Trophoblast cell (in vitro differentiated cells and primary cell): ENCODE measurements around the gene PLEKHD1.

ENCODE experiments used
- DNase-seq, 2 donors: peaks; one replicate each; pipeline ENCODE4 v3.0.0-alpha.2; 2016
- H2AFZ ChIP-seq: 2 replicates; pipeline ENCODE4 v1.6.1; 2013; ENCODE audit warnings: low read length, moderate library complexity, mild to moderate bottlenecking; ENCODE audit not compliant: insufficient read depth, poor library complexity
- H2AK5ac ChIP-seq: 2 replicates; pipeline ENCODE4 v1.6.1; 2013; ENCODE audit warnings: mild to moderate bottlenecking, low read length
- H2BK120ac ChIP-seq: 2 replicates; pipeline ENCODE4 v1.6.1; 2013; ENCODE audit warnings: low read length, mild to moderate bottlenecking, moderate library complexity; ENCODE audit not compliant: insufficient read depth, poor library complexity
- H2BK12ac ChIP-seq: 2 replicates; pipeline ENCODE4 v1.6.1; 2013; ENCODE audit warnings: mild to moderate bottlenecking, low read length, moderate library complexity
- H2BK5ac ChIP-seq: 2 replicates; pipeline ENCODE4 v1.6.1; 2013; ENCODE audit warnings: low read length, low read depth, moderate library complexity, mild to moderate bottlenecking; ENCODE audit not compliant: poor library complexity
- H3K14ac ChIP-seq: 2 replicates; pipeline ENCODE4 v1.6.1; 2013; ENCODE audit warnings: mild to moderate bottlenecking, low read length
- H3K18ac ChIP-seq: 2 replicates; pipeline ENCODE4 v1.6.1; 2013; ENCODE audit warnings: mild to moderate bottlenecking, low read length
- H3K23ac ChIP-seq: 2 replicates; pipeline ENCODE4 v1.6.1; 2013; ENCODE audit warnings: low read length
- H3K27ac ChIP-seq: 2 replicates; pipeline ENCODE4 v1.5.1; 2013; ENCODE audit warnings: low read depth, mild to moderate bottlenecking, inconsistent platforms, low read length, moderate library complexity
- H3K27me3 ChIP-seq: 2 replicates; pipeline ENCODE4 v1.6.1; 2013; ENCODE audit warnings: inconsistent platforms, mild to moderate bottlenecking, low read length, moderate library complexity; ENCODE audit not compliant: insufficient read depth
- H3K36me3 ChIP-seq, 2 experiments: 1 replicate in 1 of 2; 2 replicates in 1 of 2; pipeline ENCODE4 v1.6.1; 2013; ENCODE audit warnings: low read length in 2 of 2, mild to moderate bottlenecking in 2 of 2, moderate library complexity in 1 of 2; ENCODE audit not compliant: insufficient read depth in 2 of 2, control insufficient read depth in 1 of 2
- H3K4ac ChIP-seq: 2 replicates; pipeline ENCODE4 v1.6.1; 2013; ENCODE audit warnings: low read depth, mild to moderate bottlenecking, low read length, moderate library complexity
- H3K4me1 ChIP-seq, 2 experiments: 1 replicate in 1 of 2; 2 replicates in 1 of 2; pipeline ENCODE4 v1.6.1; 2013; ENCODE audit warnings: low read length in 2 of 2, mild to moderate bottlenecking in 2 of 2, moderate library complexity in 1 of 2; ENCODE audit not compliant: insufficient read depth in 2 of 2, control insufficient read depth in 1 of 2
- H3K4me2 ChIP-seq: 2 replicates; pipeline ENCODE4 v1.6.1; 2013; ENCODE audit warnings: inconsistent platforms, mild to moderate bottlenecking, low read length, moderate library complexity
- H3K4me3 ChIP-seq: 2 replicates; pipeline ENCODE4 v1.5.1; 2013; ENCODE audit warnings: mild to moderate bottlenecking, low read depth, low read length, inconsistent platforms
- H3K79me1 ChIP-seq: one replicate; pipeline ENCODE4 v1.6.1; 2013; ENCODE audit warnings: low read length
- H3K79me2 ChIP-seq: 2 replicates; pipeline ENCODE4 v1.6.1; 2013; ENCODE audit warnings: low read length, mild to moderate bottlenecking; ENCODE audit not compliant: control insufficient read depth, insufficient read depth, poor library complexity
- H3K9ac ChIP-seq: 2 replicates; pipeline ENCODE4 v1.6.1; 2013; ENCODE audit warnings: mild to moderate bottlenecking, low read length
- H3K9me3 ChIP-seq: 2 replicates; pipeline ENCODE4 v1.6.1; 2013; ENCODE audit warnings: low read depth, mild to moderate bottlenecking, control low read depth, inconsistent platforms, low read length; ENCODE audit not compliant: insufficient read depth
- H4K12ac ChIP-seq: 2 replicates; pipeline ENCODE4 v1.6.1; 2013; ENCODE audit warnings: low read depth, mild to moderate bottlenecking, low read length, moderate library complexity
- H4K8ac ChIP-seq: 2 replicates; pipeline ENCODE4 v1.6.1; 2013; ENCODE audit warnings: low read depth, mild to moderate bottlenecking, low read length, moderate library complexity
- H4K91ac ChIP-seq: one replicate; pipeline ENCODE4 v1.6.1; 2013; ENCODE audit warnings: low read depth, mild to moderate bottlenecking, low read length, moderate library complexity
- WGBS: extraction: QIAGEN DNeasy Blood & Tissue Kit; methylation state at CpG from one replicate; pipeline ENCODE4 v1.1.7; 2013; ENCODE audit warnings: missing lambda C conversion rate; ENCODE audit not compliant: insufficient read length, insufficient coverage; ENCODE audit errors: extremely low coverage; 5-methylcytosine and 5-hydroxymethylcytosine counted together

The PLEKHD1 gene

DNA sequence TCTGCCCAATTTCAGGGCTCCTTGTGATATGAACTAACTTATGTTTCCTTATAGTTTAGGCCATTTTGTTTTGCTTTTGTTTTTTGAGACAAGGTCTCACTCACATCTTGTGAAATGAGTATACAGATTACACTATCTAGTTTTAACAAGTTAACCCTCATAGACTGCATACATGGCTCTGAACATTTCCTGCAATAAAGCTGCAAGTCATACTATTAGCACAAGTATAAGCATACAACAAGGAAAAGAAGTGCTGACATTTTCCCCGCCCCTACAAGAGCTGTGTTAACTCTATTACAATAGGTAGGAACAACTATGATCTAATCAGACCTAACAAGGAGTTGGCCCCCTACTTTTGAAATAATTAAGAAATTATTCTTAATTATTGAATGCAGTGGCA, 54.2 kb downstream of the PLEKHD1 start:
- Histone ChIP-seq H3K79me2 (no peaks in the 10 kb centered on the region), H3K18ac (no peak overlapping the region), H3K23ac (no peak overlapping the region), H2AK5ac (no peak overlapping the region), H4K8ac (no peak overlapping the region), H3K4ac (no peak overlapping the region), H3K36me3 (no peaks in the 10 kb centered on the region), H2BK120ac (no peak overlapping the region), H3K4me1 (no peaks in the 10 kb centered on the region), H3K14ac (no peak overlapping the region), H3K79me1 (no peaks in the 10 kb centered on the region), H2BK5ac (no peak overlapping the region), H2AFZ (no peak overlapping the region), H3K9ac (no peak overlapping the region), H3K27me3 (no peaks in the 10 kb centered on the region), H4K91ac (no peak overlapping the region), H3K4me3 (no peak overlapping the region), H4K12ac (no peak overlapping the region), H2BK12ac (no peak overlapping the region), H3K27ac (no peak overlapping the region), H3K4me2 (no peak overlapping the region), H3K9me3 (no peaks in the 10 kb centered on the region)
- DNase-seq = no peak
- no CpG with 5 or more reads among the region's 1 CpG for WGBS

GRCh38 chr14:69539631-69540410, 55.3 kb downstream of the PLEKHD1 start:
- peak; percentile 78 to 93 for DNase-seq
- no peak overlapping the region for H4K91ac ChIP-seq
- H3K27me3 ChIP-seq = no peaks in the 10 kb centered on the region
- H3K4me3 ChIP-seq = no peak overlapping the region
- H4K8ac ChIP-seq = no peak overlapping the region
- no peak overlapping the region for H2BK12ac ChIP-seq
- H2AK5ac ChIP-seq = no peak overlapping the region
- no peak overlapping the region for H3K27ac ChIP-seq
- H3K4me1 ChIP-seq = no peaks in the 10 kb centered on the region
- no peak overlapping the region for H2BK120ac ChIP-seq
- H3K4ac ChIP-seq = no peak overlapping the region
- WGBS = no CpG with 5 or more reads among the region's 6 CpGs
- no peaks in the 10 kb centered on the region for H3K9me3 ChIP-seq
- no peaks in the 10 kb centered on the region for H3K36me3 ChIP-seq
- no peak overlapping the region for H4K12ac ChIP-seq
- H2BK5ac ChIP-seq = no peak overlapping the region
- H3K9ac ChIP-seq = no peak overlapping the region
- H3K14ac ChIP-seq = no peak overlapping the region
- H3K79me1 ChIP-seq = no peaks in the 10 kb centered on the region
- no peak overlapping the region for H3K18ac ChIP-seq
- H3K79me2 ChIP-seq = no peaks in the 10 kb centered on the region
- H3K23ac ChIP-seq = no peak overlapping the region
- no peak overlapping the region for H2AFZ ChIP-seq
- no peak overlapping the region for H3K4me2 ChIP-seq

- Histone ChIP-seq H2AFZ (no peak overlapping the region), H3K4ac (no peak overlapping the region), H3K4me3 (no peak overlapping the region), H3K9ac (no peak overlapping the region), H3K23ac (no peak overlapping the region), H3K14ac (no peak overlapping the region), H3K4me2 (no peak overlapping the region), H3K4me1 (no peaks in the 10 kb centered on the region), H4K12ac (no peak overlapping the region), H3K27ac (no peak overlapping the region), H3K27me3 (no peaks in the 10 kb centered on the region), H2BK5ac (no peak overlapping the region), H4K91ac (no peak overlapping the region), H2BK12ac (no peak overlapping the region), H3K9me3 (no peaks in the 10 kb centered on the region), H3K36me3 (no peaks in the 10 kb centered on the region), H4K8ac (no peak overlapping the region), H2AK5ac (no peak overlapping the region), H3K79me2 (no peaks in the 10 kb centered on the region), H2BK120ac (no peak overlapping the region), H3K18ac (no peak overlapping the region), H3K79me1 (no peaks in the 10 kb centered on the region)
- no CpG with 5 or more reads among the region's 5 CpGs for WGBS
- DNase-seq = peak in 1 of 2 donors; percentile 50
Measured at GRCh38 chr14:69540654-69541335, 56.3 kb downstream of the PLEKHD1 start.

- Histone ChIP-seq H3K4me2 (no peak overlapping the region), H3K9me3 (peaks cover 2% of the 10 kb centered on the region), H2BK120ac (no peak overlapping the region), H3K79me1 (no peaks in the 10 kb centered on the region), H3K9ac (no peak overlapping the region), H4K91ac (no peak overlapping the region), H3K18ac (no peak overlapping the region), H3K36me3 (no peaks in the 10 kb centered on the region), H3K4ac (no peak overlapping the region), H4K8ac (no peak overlapping the region), H3K14ac (no peak overlapping the region), H4K12ac (no peak overlapping the region), H3K4me3 (no peak overlapping the region), H3K23ac (no peak overlapping the region), H2BK5ac (no peak overlapping the region), H2AFZ (no peak overlapping the region), H3K79me2 (no peaks in the 10 kb centered on the region), H3K27me3 (no peaks in the 10 kb centered on the region), H3K4me1 (no peaks in the 10 kb centered on the region), H2AK5ac (no peak overlapping the region), H3K27ac (no peak overlapping the region), H2BK12ac (no peak overlapping the region)
- no peak for DNase-seq
- WGBS = no CpG with 5 or more reads among the region's 2 CpGs
Measured at GRCh38 chr14:69542311-69542710, 57.8 kb downstream of the PLEKHD1 start.
